DOHH2 (cell line): ENCODE data around the gene FGGY.

Experiments
- H3F3A ChIP-seq: fragments of 200-600 bp; sonication (generic), shearing (Covaris generic); 2 replicates; pipeline ENCODE4 v1.6.0; 2016; ENCODE audit warnings: antibody characterized with exemption, mild to moderate bottlenecking; ENCODE audit not compliant: control insufficient read depth, insufficient read depth
- H3K27ac ChIP-seq: fragments of 200-600 bp; sonication (generic); 2 replicates; pipeline ENCODE4 v1.5.1; 2014; ENCODE audit warnings: low read depth, mild to moderate bottlenecking, low read length, moderate library complexity
- H3K27me3 ChIP-seq: fragments of 200-600 bp; sonication (generic); 2 replicates; pipeline ENCODE4 v1.6.1; 2014; ENCODE audit warnings: mild to moderate bottlenecking, low read length, mixed read lengths; ENCODE audit not compliant: control insufficient read depth
- H3K36me3 ChIP-seq: fragments of 200-600 bp; sonication (generic); 2 replicates; pipeline ENCODE4 v1.6.1; 2014; ENCODE audit warnings: mild to moderate bottlenecking, low read length, moderate library complexity, mixed read lengths; ENCODE audit not compliant: control insufficient read depth
- H3K4me1 ChIP-seq: fragments of 200-600 bp; sonication (generic); 2 replicates; pipeline ENCODE4 v1.6.1; 2014; ENCODE audit warnings: mild to moderate bottlenecking, low read length, mixed read lengths; ENCODE audit not compliant: control insufficient read depth
- H3K4me2 ChIP-seq: fragments of 200-600 bp; sonication (generic); 2 replicates; pipeline ENCODE4 v1.6.0; 2014; ENCODE audit warnings: mild to moderate bottlenecking, low read length, moderate library complexity
- H3K4me3 ChIP-seq: fragments of 200-600 bp; sonication (generic); 2 replicates; pipeline ENCODE4 v1.5.1; 2014; ENCODE audit warnings: mild to moderate bottlenecking, low read length, mixed read lengths
- H3K79me2 ChIP-seq: fragments of 200-600 bp; sonication (generic); 2 replicates; pipeline ENCODE4 v1.6.1; 2014; ENCODE audit warnings: mild to moderate bottlenecking, low read length, mixed read lengths; ENCODE audit not compliant: control insufficient read depth
- H3K9me2 ChIP-seq: fragments of 200-600 bp; sonication (generic); replicated peaks from 2 replicates; pipeline ENCODE4 v1.6.1; 2014; ENCODE audit warnings: mild to moderate bottlenecking, low read length, mixed read lengths; ENCODE audit not compliant: control insufficient read depth
- H3K9me3 ChIP-seq: fragments of 200-600 bp; sonication (generic); 2 replicates; pipeline ENCODE4 v1.6.1; 2014; ENCODE audit warnings: antibody characterized with exemption, low read length, mixed read lengths; ENCODE audit not compliant: control insufficient read depth, insufficient read depth
- H4K20me1 ChIP-seq: fragments of 200-600 bp; sonication (generic); 2 replicates; pipeline ENCODE4 v1.6.0; 2014; ENCODE audit warnings: low read depth, mild to moderate bottlenecking, antibody characterized with exemption, low read length, moderate library complexity; ENCODE audit not compliant: control insufficient read depth, insufficient read depth
- EZH2phosphoT487 ChIP-seq: fragments of 200-600 bp; sonication (generic); IDR thresholded peaks from 2 replicates; pipeline ENCODE4 v1.6.1; 2017; ENCODE audit warnings: borderline replicate concordance, mild to moderate bottlenecking, antibody characterized with exemption, low read length, moderate library complexity, mixed read lengths
- TF ChIP-seq, protein P1 (sequence below): fragments of 200-600 bp; sonication (generic); IDR thresholded peaks from one replicate; pipeline ENCODE4 v1.5.1; 2014; ENCODE audit warnings: antibody characterized with exemption, mild to moderate bottlenecking, low read depth, low read length; ENCODE audit not compliant: poor library complexity, severe bottlenecking

Gene FGGY

DNA sequence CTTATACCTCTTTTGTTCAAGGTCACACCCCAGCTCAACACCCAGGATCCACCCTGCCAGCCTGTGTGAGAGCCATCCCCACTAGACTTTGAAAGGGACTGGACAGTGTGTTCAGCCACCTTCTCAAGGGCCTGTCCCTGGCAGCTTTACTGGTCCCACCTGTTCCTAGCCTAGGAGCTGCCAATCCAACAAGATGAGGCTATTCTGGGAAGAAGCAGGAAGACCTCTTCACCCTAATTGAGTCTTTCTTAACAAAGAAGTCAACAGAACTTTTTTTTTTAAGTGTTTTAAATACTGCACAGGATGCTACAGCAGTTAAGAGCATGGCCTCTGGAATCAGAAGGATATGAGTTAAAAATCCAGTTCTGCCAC lies 422.1 kb downstream of the FGGY start:
- Histone ChIP-seq H3K9me2 (no peaks in the 10 kb centered on the region), H3K79me2 (no peaks in the 10 kb centered on the region), H3K36me3 (no peaks in the 10 kb centered on the region), H3K9me3 (no peaks in the 10 kb centered on the region), H3K4me1 (no peaks in the 10 kb centered on the region), H3K4me2 (no peak overlapping the region), H4K20me1 (no peaks in the 10 kb centered on the region), H3K4me3 (no peak overlapping the region), H3F3A (no peaks in the 10 kb centered on the region), H3K27ac (no peak overlapping the region), H3K27me3 (no peaks in the 10 kb centered on the region)
- no peak for TF ChIP-seq EZH2phosphoT487
- TF ChIP-seq, protein P1, sequence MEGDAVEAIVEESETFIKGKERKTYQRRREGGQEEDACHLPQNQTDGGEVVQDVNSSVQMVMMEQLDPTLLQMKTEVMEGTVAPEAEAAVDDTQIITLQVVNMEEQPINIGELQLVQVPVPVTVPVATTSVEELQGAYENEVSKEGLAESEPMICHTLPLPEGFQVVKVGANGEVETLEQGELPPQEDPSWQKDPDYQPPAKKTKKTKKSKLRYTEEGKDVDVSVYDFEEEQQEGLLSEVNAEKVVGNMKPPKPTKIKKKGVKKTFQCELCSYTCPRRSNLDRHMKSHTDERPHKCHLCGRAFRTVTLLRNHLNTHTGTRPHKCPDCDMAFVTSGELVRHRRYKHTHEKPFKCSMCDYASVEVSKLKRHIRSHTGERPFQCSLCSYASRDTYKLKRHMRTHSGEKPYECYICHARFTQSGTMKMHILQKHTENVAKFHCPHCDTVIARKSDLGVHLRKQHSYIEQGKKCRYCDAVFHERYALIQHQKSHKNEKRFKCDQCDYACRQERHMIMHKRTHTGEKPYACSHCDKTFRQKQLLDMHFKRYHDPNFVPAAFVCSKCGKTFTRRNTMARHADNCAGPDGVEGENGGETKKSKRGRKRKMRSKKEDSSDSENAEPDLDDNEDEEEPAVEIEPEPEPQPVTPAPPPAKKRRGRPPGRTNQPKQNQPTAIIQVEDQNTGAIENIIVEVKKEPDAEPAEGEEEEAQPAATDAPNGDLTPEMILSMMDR = no peak

DNA sequence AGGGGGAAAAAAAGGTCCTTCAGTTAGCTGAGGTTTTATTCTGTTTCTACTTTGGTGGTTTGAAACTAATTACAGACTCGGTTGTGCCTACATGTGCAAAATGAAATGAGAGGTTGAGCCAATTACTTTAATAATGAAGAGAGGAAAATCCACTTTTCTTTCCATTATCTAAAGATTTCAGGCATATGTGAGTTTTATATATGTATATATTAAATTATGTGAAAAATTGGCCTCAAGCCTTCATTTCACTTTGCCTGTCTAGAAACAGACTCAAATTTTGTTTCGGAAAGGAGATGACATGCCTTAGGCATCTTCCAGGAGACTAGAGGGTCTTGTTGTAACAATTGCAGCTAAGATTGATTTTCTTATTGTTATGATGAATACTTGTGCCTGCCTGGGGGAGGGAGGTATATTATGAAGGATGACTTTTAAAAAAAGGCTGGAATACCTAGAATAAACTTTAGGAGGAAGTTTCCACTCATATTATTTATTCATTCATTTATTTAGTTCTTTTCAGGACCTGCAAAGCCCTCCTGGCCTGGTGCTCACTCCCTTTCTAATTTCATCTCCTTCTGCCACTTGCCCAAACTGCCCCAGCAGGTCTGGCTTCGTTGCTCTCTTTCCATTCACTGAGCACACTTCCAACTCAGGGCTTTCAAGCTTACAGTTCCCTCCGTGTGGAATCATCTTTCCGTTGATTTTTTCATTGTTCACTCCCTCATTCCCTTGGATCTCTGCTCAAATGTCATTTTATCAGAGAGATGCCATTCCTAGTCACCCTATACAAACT lies 423.6 kb downstream of the FGGY start:
- TF ChIP-seq, protein P1 = no peak
- TF ChIP-seq EZH2phosphoT487 = no peak
- no peak overlapping the region for H3K4me2 ChIP-seq
- no peaks in the 10 kb centered on the region for H3F3A ChIP-seq
- H3K4me3 ChIP-seq = no peak overlapping the region
- no peaks in the 10 kb centered on the region for H3K9me2 ChIP-seq
- no peaks in the 10 kb centered on the region for H3K79me2 ChIP-seq
- no peaks in the 10 kb centered on the region for H3K27me3 ChIP-seq
- no peaks in the 10 kb centered on the region for H4K20me1 ChIP-seq
- no peaks in the 10 kb centered on the region for H3K4me1 ChIP-seq
- H3K27ac ChIP-seq = no peak overlapping the region
- no peaks in the 10 kb centered on the region for H3K9me3 ChIP-seq
- H3K36me3 ChIP-seq = no peaks in the 10 kb centered on the region

DNA sequence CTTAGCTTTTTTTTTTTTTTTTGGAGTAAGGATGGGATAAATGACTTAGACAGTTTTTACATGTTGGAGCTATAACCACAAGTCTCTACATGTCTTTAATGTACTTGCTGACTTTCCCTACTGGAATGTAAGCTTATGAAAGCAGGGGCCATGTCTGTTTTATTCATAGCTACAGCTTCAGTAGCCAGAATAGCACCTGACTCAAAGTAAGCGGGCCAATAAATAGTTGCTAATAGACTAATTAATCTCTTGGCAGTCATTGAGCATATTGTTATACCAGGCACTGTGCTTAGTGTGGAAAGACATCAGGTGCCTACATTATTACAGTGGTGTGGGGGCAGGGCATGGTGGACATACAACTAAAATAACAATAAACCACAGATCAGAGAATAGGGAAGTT lies 433.4 kb downstream of the FGGY start:
- no peak overlapping the region for H3K27ac ChIP-seq
- H3K79me2 ChIP-seq = no peaks in the 10 kb centered on the region
- no peaks in the 10 kb centered on the region for H3K9me2 ChIP-seq
- no peaks in the 10 kb centered on the region for H4K20me1 ChIP-seq
- no peak for TF ChIP-seq EZH2phosphoT487
- TF ChIP-seq, protein P1 = no peak
- no peak overlapping the region for H3K4me2 ChIP-seq
- H3K9me3 ChIP-seq = no peaks in the 10 kb centered on the region
- H3K4me3 ChIP-seq = no peak overlapping the region
- H3K27me3 ChIP-seq = no peaks in the 10 kb centered on the region
- no peaks in the 10 kb centered on the region for H3K4me1 ChIP-seq
- H3K36me3 ChIP-seq = no peaks in the 10 kb centered on the region
- no peaks in the 10 kb centered on the region for H3F3A ChIP-seq
